GM23248 (cell line): ENCODE data around the gene FBXO42.

Experiments
- EZH2 ChIP-seq: fragments of 200-600 bp; sonication (generic); IDR thresholded peaks from 2 replicates; pipeline ENCODE4 v1.6.1; 2018; ENCODE audit warnings: antibody characterized with exemption, mild to moderate bottlenecking; ENCODE audit not compliant: insufficient read depth, poor library complexity, severe bottlenecking
- EZH2phosphoT487 ChIP-seq: fragments of 200-600 bp; sonication (generic); IDR thresholded peaks from 2 replicates; pipeline ENCODE4 v1.6.1; 2018; ENCODE audit warnings: antibody characterized with exemption, moderate library complexity, mild to moderate bottlenecking, low read depth; ENCODE audit not compliant: insufficient read depth

GRCh38 chr1:16226129-16226489 is 126.2 kb downstream of the FBXO42 start:
- TF ChIP-seq EZH2phosphoT487 (no peak), EZH2 (no peak)
